Measurements from ENCODE around the gene STK11IP. TPM values are rescaled to one million over a fixed set of nuclear protein-coding genes. Genes with fewer than 3 reads are reported as not detected.

Gene STK11IP
- total RNA-seq, 2 experiments from 2014 or later, result 28.7 to 28.9 TPM

- peaks cover 6% of the 10 kb centered on the region for H3K4me1 Mint-ChIP-seq (ENCODE audit: low read depth)
- POLR2A ChIA-PET, result no interaction called here
- no peak overlapping the region for H3K4me3 Mint-ChIP-seq
- CTCF ChIA-PET, result no interaction called here
- H3K27ac Mint-ChIP-seq, result no peak overlapping the region
- peaks cover 5% of the 10 kb centered on the region for H3K36me3 Mint-ChIP-seq
- intact Hi-C loops (cut with micrococcal nuclease), result no loop called here
- no peak for DNase-seq
- no peaks in the 10 kb centered on the region for H3K9me3 Mint-ChIP-seq
- no peaks in the 10 kb centered on the region for H3K27me3 Mint-ChIP-seq
These were observed 17.4 kb downstream of the STK11IP start for GRCh38 chr2:219615036-219615435.

- H3K27me3 Mint-ChIP-seq, result no peaks in the 10 kb centered on the region
- no peaks in the 10 kb centered on the region for H3K9me3 Mint-ChIP-seq
- POLR2A ChIA-PET, result no interaction called here
- no peak overlapping the region for H3K4me3 Mint-ChIP-seq
- H3K27ac Mint-ChIP-seq, result no peak overlapping the region
- peaks cover 3% of the 10 kb centered on the region for H3K36me3 Mint-ChIP-seq
- CTCF ChIA-PET, result no interaction called here
- no peak for DNase-seq
- intact Hi-C loops (cut with micrococcal nuclease), result no loop called here
- H3K4me1 Mint-ChIP-seq (ENCODE audit: low read depth), result peaks cover 6% of the 10 kb centered on the region
These were observed 18.2 kb downstream of the STK11IP start for GRCh38 chr2:219615894-219616293.

- Mint-ChIP-seq H3K27ac (no peak overlapping the region), H3K27me3 (no peaks in the 10 kb centered on the region), H3K9me3 (no peaks in the 10 kb centered on the region), H3K4me3 (no peak overlapping the region), H3K36me3 (no peaks in the 10 kb centered on the region), H3K4me1 (ENCODE audit: low read depth) (peaks cover 6% of the 10 kb centered on the region)
- ChIA-PET POLR2A (no interaction called here), CTCF (interaction anchor here (1.0 kb wide), 1 partner anchor 121 kb away, joined by 3 read pairs; a partner anchor contains a TSS)
- DNase-seq, result no peak
- intact Hi-C loops (cut with micrococcal nuclease), result no loop called here
These were observed 18.9 kb downstream of the STK11IP start for GRCh38 chr2:219616550-219616949.

GRCh38 chr2:219618733-219619122, 21.1 kb downstream of the STK11IP start:
- no peaks in the 10 kb centered on the region for H3K36me3 Mint-ChIP-seq
- no peaks in the 10 kb centered on the region for H3K9me3 Mint-ChIP-seq
- ChIA-PET CTCF (no interaction called here), POLR2A (no interaction called here)
- no peaks in the 10 kb centered on the region for H3K4me1 Mint-ChIP-seq (ENCODE audit: low read depth)
- H3K4me3 Mint-ChIP-seq, result no peak overlapping the region
- no peak for DNase-seq
- H3K27ac Mint-ChIP-seq, result no peak overlapping the region
- H3K27me3 Mint-ChIP-seq, result peaks cover 2% of the 10 kb centered on the region
- intact Hi-C loops (cut with micrococcal nuclease), result no loop called here

GRCh38 chr2:219619235-219619634, 21.6 kb downstream of the STK11IP start:
- Mint-ChIP-seq H3K9me3 (no peaks in the 10 kb centered on the region), H3K4me3 (no peak overlapping the region), H3K27me3 (peaks cover 2% of the 10 kb centered on the region), H3K36me3 (no peaks in the 10 kb centered on the region), H3K4me1 (ENCODE audit: low read depth) (no peaks in the 10 kb centered on the region), H3K27ac (no peak overlapping the region)
- POLR2A ChIA-PET, result no interaction called here
- CTCF ChIA-PET, result no interaction called here
- DNase-seq, result no peak
- intact Hi-C loops (cut with micrococcal nuclease), result no loop called here

- CTCF ChIA-PET, result interaction anchor here (1.2 kb wide), 1 partner anchor 60 kb away, joined by 4 read pairs; no protein-coding TSS in a partner anchor
- no peaks in the 10 kb centered on the region for H3K36me3 Mint-ChIP-seq
- no peaks in the 10 kb centered on the region for H3K4me1 Mint-ChIP-seq (ENCODE audit: low read depth)
- no peak overlapping the region for H3K27ac Mint-ChIP-seq
- POLR2A ChIA-PET, result no interaction called here
- intact Hi-C loops (cut with micrococcal nuclease), result no loop called here
- peaks cover 2% of the 10 kb centered on the region for H3K27me3 Mint-ChIP-seq
- DNase-seq, result no peak
- H3K9me3 Mint-ChIP-seq, result no peaks in the 10 kb centered on the region
- no peak overlapping the region for H3K4me3 Mint-ChIP-seq
These were observed 22.9 kb downstream of the STK11IP start for GRCh38 chr2:219620546-219620945.

GRCh38 chr2:219621935-219622334, 24.3 kb downstream of the STK11IP start:
- ChIA-PET POLR2A (no interaction called here), CTCF (interaction anchor here (0.8 kb wide), 1 partner anchor 126 kb away, joined by 3 read pairs; a partner anchor contains a TSS)
- H3K9me3 Mint-ChIP-seq, result no peaks in the 10 kb centered on the region
- DNase-seq, result no peak
- intact Hi-C loops (cut with micrococcal nuclease), result no loop called here
- no peak overlapping the region for H3K4me3 Mint-ChIP-seq
- H3K36me3 Mint-ChIP-seq, result no peaks in the 10 kb centered on the region
- H3K4me1 Mint-ChIP-seq (ENCODE audit: low read depth), result peaks cover 3% of the 10 kb centered on the region
- peaks cover 8% of the 10 kb centered on the region for H3K27me3 Mint-ChIP-seq
- no peak overlapping the region for H3K27ac Mint-ChIP-seq

- H3K4me1 Mint-ChIP-seq (ENCODE audit: low read depth), result peaks cover 4% of the 10 kb centered on the region
- intact Hi-C loops (cut with micrococcal nuclease), result no loop called here
- no peaks in the 10 kb centered on the region for H3K36me3 Mint-ChIP-seq
- no peaks in the 10 kb centered on the region for H3K9me3 Mint-ChIP-seq
- no peak overlapping the region for H3K27ac Mint-ChIP-seq
- CTCF ChIA-PET, result interaction anchor here (0.8 kb wide), 1 partner anchor 127 kb away, joined by 3 read pairs; a partner anchor contains a TSS
- DNase-seq, result no peak
- POLR2A ChIA-PET, result no interaction called here
- H3K4me3 Mint-ChIP-seq, result no peak overlapping the region
- H3K27me3 Mint-ChIP-seq, result peaks cover 10% of the 10 kb centered on the region
These were observed 24.8 kb downstream of the STK11IP start for GRCh38 chr2:219622472-219622871.

- no peak for DNase-seq
- H3K4me3 Mint-ChIP-seq, result no peak overlapping the region
- peaks cover 4% of the 10 kb centered on the region for H3K4me1 Mint-ChIP-seq (ENCODE audit: low read depth)
- intact Hi-C loops (cut with micrococcal nuclease), result no loop called here
- H3K9me3 Mint-ChIP-seq, result no peaks in the 10 kb centered on the region
- peaks cover 12% of the 10 kb centered on the region for H3K27me3 Mint-ChIP-seq
- no peak overlapping the region for H3K27ac Mint-ChIP-seq
- POLR2A ChIA-PET, result no interaction called here
- CTCF ChIA-PET, result no interaction called here
- H3K36me3 Mint-ChIP-seq, result no peaks in the 10 kb centered on the region
These were observed 26.9 kb downstream of the STK11IP start for GRCh38 chr2:219624565-219624964.

- intact Hi-C loops (cut with micrococcal nuclease), result no loop called here
- CTCF ChIA-PET, result no interaction called here
- POLR2A ChIA-PET, result no interaction called here
- Mint-ChIP-seq H3K4me1 (ENCODE audit: low read depth) (peaks cover 4% of the 10 kb centered on the region), H3K27ac (no peak overlapping the region), H3K36me3 (no peaks in the 10 kb centered on the region), H3K9me3 (no peaks in the 10 kb centered on the region), H3K27me3 (peaks cover 12% of the 10 kb centered on the region), H3K4me3 (no peak overlapping the region)
- no peak for DNase-seq
These were observed 27.5 kb downstream of the STK11IP start for GRCh38 chr2:219625179-219625578.

- Mint-ChIP-seq H3K4me1 (ENCODE audit: low read depth) (peaks cover 4% of the 10 kb centered on the region), H3K4me3 (peak overlapping the region; percentile 6)
These were observed 28.9 kb downstream of the STK11IP start for GRCh38 chr2:219626540-219626939.

GRCh38 chr2:219627103-219628100, 29.7 kb downstream of the STK11IP start, which contains the start of gene SLC4A3:
TSS of gene SLC4A3 (plus strand) at chr2:219627630. CDS start at chr2:219627993, 363 bp downstream.
- H3K27me3 Mint-ChIP-seq, result peaks cover 17% of the 10 kb centered on the region
- intact Hi-C loops (cut with micrococcal nuclease), result no loop called here
- no peaks in the 10 kb centered on the region for H3K36me3 Mint-ChIP-seq
- no peak within 1 kb of the TSS for H3K27ac Mint-ChIP-seq
- POLR2A ChIA-PET, result no interaction called here
- peak within 1 kb of the TSS; percentile 6 for H3K4me3 Mint-ChIP-seq
- no peaks in the 10 kb centered on the region for H3K9me3 Mint-ChIP-seq
- CTCF ChIA-PET, result interaction anchor here (1.3 kb wide), 1 partner anchor 67 kb away, joined by 3 read pairs; no protein-coding TSS in a partner anchor
- no peak for DNase-seq
- peaks cover 4% of the 10 kb centered on the region for H3K4me1 Mint-ChIP-seq (ENCODE audit: low read depth)

More at GRCh38 chr2:219626540-219626939, 28.9 kb downstream of the STK11IP start:
- intact Hi-C loops (cut with micrococcal nuclease), result no loop called here
- ChIA-PET POLR2A (no interaction called here), CTCF (interaction anchor here (1.3 kb wide), 1 partner anchor 67 kb away, joined by 3 read pairs; no protein-coding TSS in a partner anchor)
- no peak overlapping the region for H3K27ac Mint-ChIP-seq
- peaks cover 17% of the 10 kb centered on the region for H3K27me3 Mint-ChIP-seq
- no peaks in the 10 kb centered on the region for H3K36me3 Mint-ChIP-seq
- H3K9me3 Mint-ChIP-seq, result no peaks in the 10 kb centered on the region
- DNase-seq, result no peak

All from activated CD4-positive, alpha-beta memory T cell treated with anti-CD3 and anti-CD28 coated beads for 36 hours (primary cell).